ENCODE results near the gene BLCAP. TPM values are rescaled to one million over a fixed set of nuclear protein-coding genes. Genes with fewer than 3 reads are reported as not detected.
"Not testable (repeated sequence)": the region's sequence is repeated elsewhere in the genome, so short reads cannot be mapped to it uniquely, and the experiment has no call there.

BLCAP gene
- total RNA-seq, 1 experiment from 2014 or later: 90.4 TPM

- H3K27me3 Mint-ChIP-seq (ENCODE audit: unreplicated experiment): peaks cover 34% of the 10 kb centered on the region
- TF ChIP-seq, protein P1, sequence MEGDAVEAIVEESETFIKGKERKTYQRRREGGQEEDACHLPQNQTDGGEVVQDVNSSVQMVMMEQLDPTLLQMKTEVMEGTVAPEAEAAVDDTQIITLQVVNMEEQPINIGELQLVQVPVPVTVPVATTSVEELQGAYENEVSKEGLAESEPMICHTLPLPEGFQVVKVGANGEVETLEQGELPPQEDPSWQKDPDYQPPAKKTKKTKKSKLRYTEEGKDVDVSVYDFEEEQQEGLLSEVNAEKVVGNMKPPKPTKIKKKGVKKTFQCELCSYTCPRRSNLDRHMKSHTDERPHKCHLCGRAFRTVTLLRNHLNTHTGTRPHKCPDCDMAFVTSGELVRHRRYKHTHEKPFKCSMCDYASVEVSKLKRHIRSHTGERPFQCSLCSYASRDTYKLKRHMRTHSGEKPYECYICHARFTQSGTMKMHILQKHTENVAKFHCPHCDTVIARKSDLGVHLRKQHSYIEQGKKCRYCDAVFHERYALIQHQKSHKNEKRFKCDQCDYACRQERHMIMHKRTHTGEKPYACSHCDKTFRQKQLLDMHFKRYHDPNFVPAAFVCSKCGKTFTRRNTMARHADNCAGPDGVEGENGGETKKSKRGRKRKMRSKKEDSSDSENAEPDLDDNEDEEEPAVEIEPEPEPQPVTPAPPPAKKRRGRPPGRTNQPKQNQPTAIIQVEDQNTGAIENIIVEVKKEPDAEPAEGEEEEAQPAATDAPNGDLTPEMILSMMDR (IDR thresholded peaks at IDR 0.05; ENCODE audit: unreplicated experiment): no peak
- BruUV-seq (replicated peaks): no TSS peak
- H3K36me3 Mint-ChIP-seq (ENCODE audit: insufficient read depth, unreplicated experiment): no peaks in the 10 kb centered on the region
- no peak for DNase-seq
- CTCF ChIA-PET: interaction anchor here (0.6 to 1.5 kb wide), 2 partner anchors 10 to 216 kb away, joined by 3 to 4 read pairs; no protein-coding TSS in a partner anchor
- no peak overlapping the region for H3K27ac Mint-ChIP-seq (ENCODE audit: unreplicated experiment)
- no peaks in the 10 kb centered on the region for H3K4me1 Mint-ChIP-seq (ENCODE audit: low read depth, unreplicated experiment)
- intact Hi-C loops (cut with micrococcal nuclease; ENCODE audit: unreplicated experiment): no loop called here
- no peak overlapping the region for H3K4me3 Mint-ChIP-seq (ENCODE audit: low read depth, unreplicated experiment)
- peaks cover 2% of the 10 kb centered on the region for H3K9me3 Mint-ChIP-seq (ENCODE audit: low read depth, unreplicated experiment)
Measured at GRCh38 chr20:37492096-37492625, 35.5 kb downstream of the BLCAP start.

DNA sequence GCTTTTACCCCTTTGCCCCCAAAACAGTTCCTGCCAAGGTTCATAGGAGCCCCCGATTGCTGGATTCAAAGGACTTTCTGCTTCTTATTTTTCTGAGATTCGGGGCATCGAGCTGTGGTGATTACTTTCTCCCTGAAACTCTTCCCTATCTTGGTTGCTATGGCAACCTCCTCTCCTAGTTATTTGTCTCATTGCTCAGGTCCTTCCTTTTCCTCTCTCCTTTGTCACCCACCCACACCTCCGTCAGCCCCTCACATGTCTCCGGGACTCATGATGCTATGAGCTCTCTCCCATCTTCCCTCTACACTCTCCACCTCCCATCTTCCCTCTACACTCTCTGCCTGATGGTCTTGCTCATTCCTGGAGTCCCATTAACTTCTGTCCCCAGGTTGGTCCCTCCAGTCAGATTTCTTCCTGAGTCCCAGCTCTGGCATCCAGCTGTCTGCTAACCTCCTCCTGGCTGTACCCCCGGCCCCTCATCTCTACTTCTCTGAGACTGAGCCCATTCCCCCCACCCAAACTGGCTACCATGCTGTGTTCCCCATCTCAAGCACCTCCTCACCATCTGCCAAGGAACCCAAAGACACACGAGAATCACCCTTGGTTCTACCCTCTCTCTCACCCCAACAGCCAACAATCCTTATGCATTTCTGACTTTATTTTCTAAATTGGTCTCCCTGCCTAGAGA lies 36.9 kb downstream of the BLCAP start:
- DNase-seq: no peak
- Mint-ChIP-seq H3K27ac (ENCODE audit: unreplicated experiment) (no peak overlapping the region), H3K4me1 (ENCODE audit: low read depth, unreplicated experiment) (no peaks in the 10 kb centered on the region), H3K27me3 (ENCODE audit: unreplicated experiment) (peaks cover 48% of the 10 kb centered on the region), H3K36me3 (ENCODE audit: insufficient read depth, unreplicated experiment) (no peaks in the 10 kb centered on the region), H3K9me3 (ENCODE audit: low read depth, unreplicated experiment) (peaks cover 2% of the 10 kb centered on the region), H3K4me3 (ENCODE audit: low read depth, unreplicated experiment) (no peak overlapping the region)
- CTCF ChIA-PET: interaction anchor here (0.6 kb wide), 1 partner anchor 729 kb away, joined by 4 read pairs; no protein-coding TSS in a partner anchor
- TF ChIP-seq, protein P1 (IDR thresholded peaks at IDR 0.05; ENCODE audit: unreplicated experiment): no peak
- no TSS peak for BruUV-seq (replicated peaks)
- intact Hi-C loops (cut with micrococcal nuclease; ENCODE audit: unreplicated experiment): no loop called here

DNA sequence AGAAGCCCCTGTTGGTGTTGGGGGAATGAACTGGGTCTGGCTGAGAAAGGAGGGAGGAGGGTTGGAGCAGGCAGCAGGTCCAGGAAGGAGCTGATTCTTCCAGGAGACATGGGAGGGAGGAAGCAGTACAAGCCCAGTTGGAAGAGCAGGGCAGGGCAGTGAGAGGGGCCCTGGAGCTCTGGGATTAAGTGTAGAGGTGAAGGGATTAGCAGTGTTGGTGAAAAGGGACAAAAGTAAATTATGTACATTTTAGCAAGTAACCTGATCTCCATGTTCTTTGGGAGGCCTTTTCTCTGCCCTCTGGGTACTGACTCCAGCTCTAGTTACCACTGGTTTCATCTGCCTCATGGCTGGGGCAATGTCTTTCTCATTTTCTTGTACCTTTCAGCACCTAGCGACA lies 41.5 kb downstream of the BLCAP start:
- BruUV-seq (replicated peaks); CTCF ChIA-PET; DNase-seq; H3K4me1 Mint-ChIP-seq (ENCODE audit: low read depth, unreplicated experiment); H3K27ac Mint-ChIP-seq (ENCODE audit: unreplicated experiment); H3K9me3 Mint-ChIP-seq (ENCODE audit: low read depth, unreplicated experiment); H3K36me3 Mint-ChIP-seq (ENCODE audit: insufficient read depth, unreplicated experiment); intact Hi-C loops (cut with micrococcal nuclease; ENCODE audit: unreplicated experiment); H3K4me3 Mint-ChIP-seq (ENCODE audit: low read depth, unreplicated experiment): not testable (repeated sequence)
- H3K27me3 Mint-ChIP-seq (ENCODE audit: unreplicated experiment): peaks cover 70% of the 10 kb centered on the region

DNA sequence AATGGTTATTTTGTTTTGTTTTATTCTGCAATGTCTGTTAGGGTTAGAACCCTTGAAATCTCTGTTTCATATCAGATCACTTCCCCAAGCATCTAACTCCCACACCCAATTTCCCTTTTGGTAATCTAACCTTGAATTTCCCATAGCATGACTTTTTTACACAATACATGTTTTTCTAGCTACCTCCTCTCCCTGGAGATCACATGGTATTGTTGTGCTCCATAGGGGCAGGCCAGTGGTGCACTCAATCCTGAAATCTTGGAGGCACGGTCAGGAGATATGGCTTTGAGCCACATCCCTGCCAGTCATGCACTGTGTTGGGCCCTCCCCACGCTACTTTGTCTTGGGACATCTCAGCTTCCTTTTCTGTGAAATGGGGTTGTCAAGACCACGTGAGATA lies 43.3 kb downstream of the BLCAP start:
- no peaks in the 10 kb centered on the region for H3K9me3 Mint-ChIP-seq (ENCODE audit: low read depth, unreplicated experiment)
- no peak overlapping the region for H3K4me3 Mint-ChIP-seq (ENCODE audit: low read depth, unreplicated experiment)
- no peak for DNase-seq
- intact Hi-C loops (cut with micrococcal nuclease; ENCODE audit: unreplicated experiment): no loop called here
- TF ChIP-seq, protein P1 (IDR thresholded peaks at IDR 0.05; ENCODE audit: unreplicated experiment): no peak
- H3K27ac Mint-ChIP-seq (ENCODE audit: unreplicated experiment): no peak overlapping the region
- H3K27me3 Mint-ChIP-seq (ENCODE audit: unreplicated experiment): peaks cover 76% of the 10 kb centered on the region
- no peaks in the 10 kb centered on the region for H3K36me3 Mint-ChIP-seq (ENCODE audit: insufficient read depth, unreplicated experiment)
- CTCF ChIA-PET: no interaction called here
- no TSS peak for BruUV-seq (replicated peaks)
- no peaks in the 10 kb centered on the region for H3K4me1 Mint-ChIP-seq (ENCODE audit: low read depth, unreplicated experiment)

GRCh38 chr20:37481610-37482009 lies 46.1 kb downstream of the BLCAP start:
- no TSS peak for BruUV-seq (replicated peaks)
- Mint-ChIP-seq H3K36me3 (ENCODE audit: insufficient read depth, unreplicated experiment) (no peaks in the 10 kb centered on the region), H3K4me3 (ENCODE audit: low read depth, unreplicated experiment) (no peak overlapping the region), H3K27me3 (ENCODE audit: unreplicated experiment) (peaks cover 85% of the 10 kb centered on the region), H3K4me1 (ENCODE audit: low read depth, unreplicated experiment) (no peaks in the 10 kb centered on the region), H3K27ac (ENCODE audit: unreplicated experiment) (no peak overlapping the region), H3K9me3 (ENCODE audit: low read depth, unreplicated experiment) (no peaks in the 10 kb centered on the region)
- TF ChIP-seq, protein P1 (IDR thresholded peaks at IDR 0.05; ENCODE audit: unreplicated experiment): no peak
- CTCF ChIA-PET: interaction anchor here (0.6 to 0.8 kb wide), 4 partner anchors 21 to 484 kb away, joined by 3 to 4 read pairs (median 4); no protein-coding TSS in a partner anchor
- intact Hi-C loops (cut with micrococcal nuclease; ENCODE audit: unreplicated experiment): no loop called here
- no peak for DNase-seq

All from Calu3 (cell line).